Measurements from ENCODE around the gene GNL3L. TPM values are rescaled to one million over a fixed set of nuclear protein-coding genes. Genes with fewer than 3 reads are reported as not detected.
"Not testable (repeated sequence)": the region's sequence is repeated elsewhere in the genome, so short reads cannot be mapped to it uniquely, and the experiment has no call there.

Gene GNL3L
- total RNA-seq, 1 donor: 39.8 TPM

DNA sequence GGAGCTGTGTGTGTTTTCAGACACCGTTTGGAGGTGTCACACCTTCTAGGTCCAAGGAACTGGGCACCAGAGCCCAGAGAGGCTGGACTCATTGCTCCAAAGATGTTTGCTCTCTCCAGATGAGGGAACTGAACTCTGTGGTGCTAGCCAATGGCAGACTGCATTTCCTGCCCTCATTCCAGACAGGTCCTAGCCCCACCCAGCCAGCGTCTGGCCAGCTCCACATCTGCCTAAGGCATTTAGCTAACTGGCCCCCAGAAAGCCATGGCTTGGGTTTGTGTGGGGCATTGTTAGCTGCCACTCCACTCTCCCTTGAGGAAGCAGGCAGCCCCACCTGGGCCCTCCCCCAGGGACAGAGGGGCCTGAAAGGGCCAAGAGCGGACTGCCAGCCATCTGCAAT, 45.4 kb upstream of the GNL3L start:
- Histone ChIP-seq H4K20me1 (ENCODE audit: insufficient read depth, low read length) (no peaks in the 10 kb centered on the region), H3K27me3 (ENCODE audit: insufficient read depth, low read length) (no peaks in the 10 kb centered on the region), H3K36me3 (ENCODE audit: insufficient read depth, low read length) (no peaks in the 10 kb centered on the region), H3K4me1 (ENCODE audit: insufficient read depth, low read length) (peaks cover 18% of the 10 kb centered on the region), H3K79me2 (ENCODE audit: insufficient read depth, low read length) (peaks cover 46% of the 10 kb centered on the region), H3K4me2 (ENCODE audit: insufficient read depth, low read length) (no peak overlapping the region), H2AFZ (ENCODE audit: low read length) (no peak overlapping the region), H3K27ac (ENCODE audit: low read depth, low read length) (no peak overlapping the region), H3K4me3 (ENCODE audit: insufficient read depth, low read length) (no peak overlapping the region), H3K9me3 (ENCODE audit: low read depth, low read length) (no peaks in the 10 kb centered on the region)
- DNase-seq (ENCODE audit: insufficient read length, low spot score, missing footprints): no peak
- TF ChIP-seq, protein P1, sequence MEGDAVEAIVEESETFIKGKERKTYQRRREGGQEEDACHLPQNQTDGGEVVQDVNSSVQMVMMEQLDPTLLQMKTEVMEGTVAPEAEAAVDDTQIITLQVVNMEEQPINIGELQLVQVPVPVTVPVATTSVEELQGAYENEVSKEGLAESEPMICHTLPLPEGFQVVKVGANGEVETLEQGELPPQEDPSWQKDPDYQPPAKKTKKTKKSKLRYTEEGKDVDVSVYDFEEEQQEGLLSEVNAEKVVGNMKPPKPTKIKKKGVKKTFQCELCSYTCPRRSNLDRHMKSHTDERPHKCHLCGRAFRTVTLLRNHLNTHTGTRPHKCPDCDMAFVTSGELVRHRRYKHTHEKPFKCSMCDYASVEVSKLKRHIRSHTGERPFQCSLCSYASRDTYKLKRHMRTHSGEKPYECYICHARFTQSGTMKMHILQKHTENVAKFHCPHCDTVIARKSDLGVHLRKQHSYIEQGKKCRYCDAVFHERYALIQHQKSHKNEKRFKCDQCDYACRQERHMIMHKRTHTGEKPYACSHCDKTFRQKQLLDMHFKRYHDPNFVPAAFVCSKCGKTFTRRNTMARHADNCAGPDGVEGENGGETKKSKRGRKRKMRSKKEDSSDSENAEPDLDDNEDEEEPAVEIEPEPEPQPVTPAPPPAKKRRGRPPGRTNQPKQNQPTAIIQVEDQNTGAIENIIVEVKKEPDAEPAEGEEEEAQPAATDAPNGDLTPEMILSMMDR (IDR thresholded peaks at IDR 0.05; ENCODE audit: extremely low read depth, low read depth, low read length): no peak

DNA sequence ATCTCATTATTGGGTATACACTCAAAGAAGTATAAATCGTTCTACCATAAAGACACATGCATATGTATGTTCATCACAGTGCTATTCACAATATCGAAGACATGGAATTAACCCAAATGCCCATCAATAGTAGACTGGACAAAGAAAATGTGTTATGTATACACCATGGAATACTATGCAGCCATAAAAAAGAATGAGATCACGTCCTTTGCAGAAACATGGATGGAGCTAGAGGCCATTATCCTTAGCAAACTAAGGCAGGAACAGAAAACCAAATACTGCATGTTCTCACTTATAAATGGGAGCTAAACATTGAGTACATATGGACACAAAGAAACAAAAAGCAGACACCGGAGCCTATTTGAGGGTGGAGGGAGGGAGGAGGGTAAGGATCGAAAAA, 40.2 kb upstream of the GNL3L start:
- not testable (repeated sequence) for H3K36me3 ChIP-seq (ENCODE audit: insufficient read depth, low read length); H3K4me3 ChIP-seq (ENCODE audit: insufficient read depth, low read length); H3K27me3 ChIP-seq (ENCODE audit: insufficient read depth, low read length); H2AFZ ChIP-seq (ENCODE audit: low read length); H3K4me2 ChIP-seq (ENCODE audit: insufficient read depth, low read length); H4K20me1 ChIP-seq (ENCODE audit: insufficient read depth, low read length); H3K27ac ChIP-seq (ENCODE audit: low read depth, low read length); H3K9me3 ChIP-seq (ENCODE audit: low read depth, low read length); DNase-seq (ENCODE audit: insufficient read length, low spot score, missing footprints)
- H3K79me2 ChIP-seq (ENCODE audit: insufficient read depth, low read length): peaks cover 62% of the 10 kb centered on the region
- H3K4me1 ChIP-seq (ENCODE audit: insufficient read depth, low read length): peaks cover 29% of the 10 kb centered on the region

DNA sequence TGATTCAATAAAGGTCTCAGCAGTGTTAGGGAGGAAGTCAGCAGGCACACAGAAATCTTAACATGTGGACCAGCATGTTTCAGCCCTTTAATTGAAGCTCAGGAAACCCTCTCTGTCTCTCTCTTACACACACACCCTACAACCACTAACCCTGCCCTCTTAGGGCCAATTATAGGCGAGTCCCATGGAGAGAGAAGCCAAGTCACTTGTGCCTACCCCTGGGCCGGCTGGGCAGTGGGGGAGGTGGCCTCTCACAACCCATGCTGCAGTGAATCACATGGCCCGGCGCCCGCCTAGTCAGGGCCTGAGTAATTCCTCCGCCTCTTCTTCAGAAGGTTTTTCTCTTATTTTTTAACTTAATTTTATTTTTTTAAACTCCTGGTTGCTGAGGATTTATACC, 37.7 kb upstream of the GNL3L start:
- Histone ChIP-seq H2AFZ (ENCODE audit: low read length) (peak overlapping the region; percentile 73), H3K79me2 (ENCODE audit: insufficient read depth, low read length) (peaks cover 54% of the 10 kb centered on the region), H3K36me3 (ENCODE audit: insufficient read depth, low read length) (no peaks in the 10 kb centered on the region), H3K4me1 (ENCODE audit: insufficient read depth, low read length) (peaks cover 29% of the 10 kb centered on the region), H3K27ac (ENCODE audit: low read depth, low read length) (peak overlapping the region; percentile 78), H3K27me3 (ENCODE audit: insufficient read depth, low read length) (no peaks in the 10 kb centered on the region), H4K20me1 (ENCODE audit: insufficient read depth, low read length) (no peaks in the 10 kb centered on the region), H3K4me3 (ENCODE audit: insufficient read depth, low read length) (no peak overlapping the region), H3K9me3 (ENCODE audit: low read depth, low read length) (no peaks in the 10 kb centered on the region), H3K4me2 (ENCODE audit: insufficient read depth, low read length) (peak overlapping the region; percentile 71)
- TF ChIP-seq, protein P1 (IDR thresholded peaks at IDR 0.05; ENCODE audit: extremely low read depth, low read depth, low read length): no peak
- DNase-seq (ENCODE audit: insufficient read length, low spot score, missing footprints): peak; percentile 92

DNA sequence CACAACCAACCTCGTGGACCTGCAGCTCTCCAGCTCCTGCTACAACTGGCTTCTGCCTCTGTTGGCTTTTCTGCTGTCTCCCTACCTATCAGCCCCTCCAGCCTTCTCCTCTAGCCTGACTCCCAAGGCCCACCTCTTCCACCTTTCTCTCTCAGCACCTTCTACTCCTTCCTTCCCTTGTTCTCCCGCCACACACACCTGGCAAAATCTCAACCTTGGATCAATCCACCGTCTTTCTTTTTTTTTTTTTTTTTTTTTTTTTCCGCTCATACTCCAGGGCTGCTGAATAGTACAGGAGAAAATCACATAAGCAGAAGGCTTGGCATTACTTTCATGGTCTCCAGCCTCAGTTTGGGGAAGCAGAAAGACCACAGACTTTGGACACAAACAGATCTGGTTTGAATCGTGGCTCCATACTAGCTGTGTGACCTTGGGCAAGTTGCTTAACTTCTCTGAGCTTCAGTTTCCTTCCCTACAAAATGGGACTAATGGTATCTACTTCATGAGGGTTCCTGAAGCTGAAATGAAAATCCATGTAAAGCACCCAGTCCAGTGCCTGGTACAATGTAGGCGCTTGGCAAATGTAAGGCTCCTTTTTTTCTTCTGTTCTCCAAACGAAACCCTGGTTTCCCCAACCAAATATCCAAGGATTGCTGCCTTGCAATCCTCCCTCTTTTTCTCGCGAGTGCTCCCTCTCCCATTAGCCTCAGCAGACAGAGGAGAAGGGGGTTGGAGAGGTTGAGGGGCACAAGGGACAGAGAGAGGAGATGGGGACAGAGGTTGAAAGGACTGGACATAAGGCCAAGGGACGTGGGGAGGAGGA, 35.6 kb upstream of the GNL3L start:
- peak overlapping the region; percentile 82 for H2AFZ ChIP-seq (ENCODE audit: low read length)
- peaks cover 46% of the 10 kb centered on the region for H3K79me2 ChIP-seq (ENCODE audit: insufficient read depth, low read length)
- no peaks in the 10 kb centered on the region for H3K27me3 ChIP-seq (ENCODE audit: insufficient read depth, low read length)
- no peaks in the 10 kb centered on the region for H4K20me1 ChIP-seq (ENCODE audit: insufficient read depth, low read length)
- TF ChIP-seq, protein P1 (IDR thresholded peaks at IDR 0.05; ENCODE audit: extremely low read depth, low read depth, low read length): no peak
- H3K4me1 ChIP-seq (ENCODE audit: insufficient read depth, low read length): peaks cover 29% of the 10 kb centered on the region
- peak overlapping the region; percentile 78 for H3K4me3 ChIP-seq (ENCODE audit: insufficient read depth, low read length)
- DNase-seq (ENCODE audit: insufficient read length, low spot score, missing footprints): peak; percentile 87
- H3K36me3 ChIP-seq (ENCODE audit: insufficient read depth, low read length): no peaks in the 10 kb centered on the region
- peak overlapping the region; percentile 71 for H3K4me2 ChIP-seq (ENCODE audit: insufficient read depth, low read length)
- H3K9me3 ChIP-seq (ENCODE audit: low read depth, low read length): no peaks in the 10 kb centered on the region
- peak overlapping the region; percentile 53 for H3K27ac ChIP-seq (ENCODE audit: low read depth, low read length)

Data from osteoblast (primary cell).